Adrenal gland (tissue), 5 donors: ENCODE measurements around the gene ADA.

Source experiments
- POLR2A ChIP-seq, 2 donors: fragments of 450-650 bp; IDR thresholded peaks; one replicate each; pipeline ENCODE4 v1.6.1; 2017; ENCODE audit warnings: antibody characterized with exemption in 2 of 2, mild to moderate bottlenecking in 2 of 2, moderate library complexity in 1 of 2
- TF ChIP-seq, protein P1 (sequence below), 6 experiments: fragments of 450-650 bp in 4 of 6; fragments of 200-600 bp in 2 of 6; sonication (generic) in 1 of 6; IDR thresholded peaks; 1 replicate in 5 of 6; 2 replicates in 1 of 6; pipeline versions ENCODE4 v1.5.1 to v1.8.0; 2016 to 2021; ENCODE audit warnings: antibody characterized with exemption in 6 of 6, mild to moderate bottlenecking in 2 of 6, moderate library complexity in 1 of 6
- donor health status: DM: no; HTN: no; CAD: no.

DNA sequence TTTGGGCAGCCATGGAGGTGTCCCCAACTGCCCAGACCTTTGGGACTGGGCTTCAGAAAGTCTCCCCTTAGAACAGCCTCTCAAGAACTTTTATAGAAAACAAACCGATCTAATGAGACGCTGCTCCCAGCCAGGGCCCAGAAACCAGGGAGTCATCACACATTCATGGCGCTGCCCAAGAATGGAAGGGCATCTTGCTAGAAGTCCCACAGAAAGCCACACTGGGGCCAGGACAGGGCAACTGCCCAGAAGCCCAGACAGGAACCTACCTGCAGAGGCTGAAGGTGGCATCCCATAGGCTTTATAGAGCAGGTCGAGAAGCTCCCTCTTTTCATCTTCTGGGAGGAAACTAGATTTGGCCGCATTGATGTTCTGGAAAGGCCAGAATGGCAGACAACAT lies 31.5 kb downstream of the ADA start:
- TF ChIP-seq, protein P1, sequence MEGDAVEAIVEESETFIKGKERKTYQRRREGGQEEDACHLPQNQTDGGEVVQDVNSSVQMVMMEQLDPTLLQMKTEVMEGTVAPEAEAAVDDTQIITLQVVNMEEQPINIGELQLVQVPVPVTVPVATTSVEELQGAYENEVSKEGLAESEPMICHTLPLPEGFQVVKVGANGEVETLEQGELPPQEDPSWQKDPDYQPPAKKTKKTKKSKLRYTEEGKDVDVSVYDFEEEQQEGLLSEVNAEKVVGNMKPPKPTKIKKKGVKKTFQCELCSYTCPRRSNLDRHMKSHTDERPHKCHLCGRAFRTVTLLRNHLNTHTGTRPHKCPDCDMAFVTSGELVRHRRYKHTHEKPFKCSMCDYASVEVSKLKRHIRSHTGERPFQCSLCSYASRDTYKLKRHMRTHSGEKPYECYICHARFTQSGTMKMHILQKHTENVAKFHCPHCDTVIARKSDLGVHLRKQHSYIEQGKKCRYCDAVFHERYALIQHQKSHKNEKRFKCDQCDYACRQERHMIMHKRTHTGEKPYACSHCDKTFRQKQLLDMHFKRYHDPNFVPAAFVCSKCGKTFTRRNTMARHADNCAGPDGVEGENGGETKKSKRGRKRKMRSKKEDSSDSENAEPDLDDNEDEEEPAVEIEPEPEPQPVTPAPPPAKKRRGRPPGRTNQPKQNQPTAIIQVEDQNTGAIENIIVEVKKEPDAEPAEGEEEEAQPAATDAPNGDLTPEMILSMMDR (IDR thresholded peaks at IDR 0.05) = no peak
- no peak for TF ChIP-seq POLR2A (IDR thresholded peaks at IDR 0.05)
